Stimulated activated CD4-positive, alpha-beta T cell treated with anti-CD3 and anti-CD28 coated beads, Interleukin-4, amount 100 ng/mL, for 24 hours (primary cell): ENCODE results near the gene SLC1A5.
"Not testable (repeated sequence)": the region's sequence is repeated elsewhere in the genome, so short reads cannot be mapped to it uniquely, and the experiment has no call there.

Experiments used
- DNase-seq: peaks from one replicate; pipeline ENCODE4 v3.0.0-alpha.2; 2020

The SLC1A5 gene

DNA sequence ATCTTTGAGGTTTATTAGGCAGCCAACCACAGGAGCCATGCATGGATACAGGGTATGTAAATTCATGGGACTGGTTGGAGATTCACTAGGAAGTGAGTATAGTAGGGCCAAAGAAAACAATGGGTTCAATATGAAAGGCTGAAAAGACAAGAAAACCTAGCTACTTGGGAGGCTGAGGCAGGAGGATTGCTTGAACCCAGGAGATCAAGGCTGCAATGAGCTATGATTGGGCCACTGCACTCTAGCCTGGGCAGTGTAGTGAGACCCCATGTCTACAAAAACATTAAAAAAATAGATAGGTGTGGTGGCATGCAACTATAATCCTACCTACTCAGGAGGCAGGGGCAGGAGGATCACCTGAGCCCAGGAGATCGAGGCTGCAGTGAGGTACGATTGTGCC lies 10.3 kb upstream of the SLC1A5 start:
- DNase-seq = no peak

DNA sequence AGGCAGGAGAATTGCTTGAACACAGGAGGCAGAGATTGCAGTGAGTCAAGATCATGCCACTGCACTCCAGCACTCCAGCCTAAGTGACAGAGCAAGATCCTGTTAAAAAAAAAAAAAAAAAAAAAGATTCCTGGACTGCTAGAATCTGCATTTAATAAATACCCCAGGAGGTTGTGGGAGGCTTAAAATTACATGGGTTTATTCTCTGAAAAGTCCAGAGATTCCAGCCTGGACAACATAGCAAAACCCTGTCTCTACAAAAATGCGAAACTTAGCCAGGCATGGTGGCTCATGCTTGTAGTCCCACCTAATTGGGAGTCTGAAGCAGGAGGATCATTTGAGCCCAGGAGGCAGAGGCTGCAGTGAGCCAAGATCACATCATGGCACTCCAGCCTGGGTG lies 9.5 kb upstream of the SLC1A5 start:
- no peak for DNase-seq

DNA sequence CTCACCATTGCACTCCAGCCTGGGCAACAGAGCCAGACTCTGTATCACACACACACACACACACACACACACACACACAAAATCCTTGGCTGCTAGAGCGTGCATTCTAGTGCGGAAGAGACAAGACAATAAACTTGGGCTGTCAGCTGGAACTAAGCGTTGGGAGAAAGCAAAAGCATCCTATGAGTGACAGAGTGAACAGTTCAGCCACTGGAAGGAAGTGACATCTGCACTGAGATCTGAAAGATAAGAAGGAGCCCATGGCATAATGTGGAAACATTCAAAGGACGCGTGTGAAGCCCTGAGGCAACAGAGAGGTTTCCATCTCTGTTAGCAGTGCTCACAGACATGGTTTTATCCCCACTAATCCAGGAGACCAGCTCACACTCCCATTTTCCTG lies 3.5 kb upstream of the SLC1A5 start:
- peak; percentile 21 for DNase-seq

DNA sequence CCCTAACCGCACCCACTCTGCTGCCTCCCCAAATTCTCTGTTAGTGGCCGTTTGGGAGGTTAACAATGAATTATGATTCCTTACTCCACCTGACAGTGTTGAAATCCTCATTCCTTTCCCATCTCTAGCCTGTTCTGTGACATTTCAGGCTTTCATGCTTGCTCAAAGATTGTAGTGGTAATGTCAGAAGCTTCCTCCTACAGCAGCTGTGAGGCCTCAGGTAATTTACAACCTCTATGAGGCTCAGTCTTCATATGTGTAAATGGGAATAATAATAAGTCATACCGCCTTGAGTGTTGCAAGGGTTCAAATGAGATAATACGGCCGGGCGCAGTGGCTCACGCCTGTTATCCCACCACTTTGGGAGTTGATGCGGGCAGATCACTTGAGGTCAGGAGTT lies 977 bp upstream of the SLC1A5 start:
- DNase-seq = no peak

DNA sequence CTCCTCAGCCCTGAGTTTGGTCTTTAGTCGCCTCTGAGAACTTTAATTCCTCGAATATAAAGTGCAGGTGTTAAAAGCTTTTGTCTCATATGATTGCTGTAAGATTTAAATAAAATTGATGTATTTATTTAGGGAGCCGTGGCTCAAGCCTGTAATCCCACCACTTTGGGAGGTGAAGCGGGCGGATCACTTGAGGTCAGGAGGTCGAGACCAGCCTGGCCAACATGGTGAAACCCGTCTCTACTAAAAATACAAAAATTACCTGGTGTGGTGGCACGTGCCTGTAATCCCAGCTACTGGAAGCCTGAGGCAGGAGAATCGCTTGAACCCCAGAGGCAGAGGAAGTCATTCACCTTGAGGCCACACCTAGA lies 559 bp upstream of the SLC1A5 start:
- no peak for DNase-seq

DNA sequence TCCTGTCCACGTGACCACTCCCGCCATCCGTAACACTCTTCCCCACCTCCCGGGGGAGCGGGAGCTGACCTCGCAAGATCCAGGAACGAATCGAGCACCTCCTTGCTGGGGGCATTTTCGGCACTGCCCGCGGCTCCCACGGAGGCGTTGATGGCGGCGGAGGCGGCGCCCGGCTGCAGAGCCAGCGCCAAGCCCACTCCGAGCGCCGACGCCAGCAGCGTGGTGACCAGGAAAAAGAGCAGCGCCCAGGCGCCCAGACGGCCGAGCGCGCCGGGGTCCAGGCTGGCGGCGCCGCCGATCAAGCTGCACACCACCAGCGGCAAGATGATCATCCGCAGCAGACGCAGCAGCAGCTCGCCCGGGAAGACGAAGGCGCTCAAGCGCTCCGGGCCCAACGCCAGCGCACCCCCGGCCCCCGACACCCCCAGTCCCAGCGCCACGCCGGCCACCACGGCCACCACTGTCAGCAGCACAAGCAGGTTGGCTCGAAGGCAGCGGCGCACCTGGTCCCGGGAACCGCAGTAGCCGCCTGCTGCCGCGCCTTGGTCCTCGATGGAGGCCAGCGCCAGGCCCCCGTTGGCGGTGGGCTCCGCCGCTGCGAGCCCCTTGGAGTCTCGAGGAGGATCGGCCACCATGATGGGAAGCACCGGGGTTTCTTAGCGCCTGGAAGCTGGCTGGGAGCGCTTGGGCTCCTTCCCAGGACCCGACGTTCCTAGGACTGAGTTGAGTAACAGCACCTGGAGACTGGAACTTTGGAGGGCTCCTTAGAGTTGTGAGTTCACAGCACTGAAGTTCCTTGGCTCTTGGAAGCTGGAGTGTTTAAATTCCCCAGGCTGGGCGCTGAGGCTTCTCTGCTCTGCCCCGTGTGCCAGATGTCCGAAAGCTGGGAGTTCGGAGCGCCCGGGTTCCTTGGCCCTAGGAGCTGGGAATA lies 798 bp downstream of the SLC1A5 start:
- DNase-seq = peak; percentile 39

DNA sequence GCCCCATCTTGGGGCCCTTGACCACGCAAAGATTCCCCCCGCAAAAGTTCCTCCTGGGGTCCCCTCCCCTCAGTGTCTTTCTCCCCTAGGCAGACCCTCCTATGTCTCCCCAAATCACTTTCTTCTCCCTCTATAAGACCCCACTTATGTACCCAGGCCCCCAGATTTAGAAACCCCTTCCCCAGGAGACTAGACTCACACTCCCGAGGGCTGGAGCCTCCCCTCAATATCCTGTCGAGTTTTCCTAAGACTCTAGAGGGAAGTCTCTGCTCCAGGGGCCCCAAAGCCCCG lies 1.4 kb downstream of the SLC1A5 start:
- DNase-seq = no peak

DNA sequence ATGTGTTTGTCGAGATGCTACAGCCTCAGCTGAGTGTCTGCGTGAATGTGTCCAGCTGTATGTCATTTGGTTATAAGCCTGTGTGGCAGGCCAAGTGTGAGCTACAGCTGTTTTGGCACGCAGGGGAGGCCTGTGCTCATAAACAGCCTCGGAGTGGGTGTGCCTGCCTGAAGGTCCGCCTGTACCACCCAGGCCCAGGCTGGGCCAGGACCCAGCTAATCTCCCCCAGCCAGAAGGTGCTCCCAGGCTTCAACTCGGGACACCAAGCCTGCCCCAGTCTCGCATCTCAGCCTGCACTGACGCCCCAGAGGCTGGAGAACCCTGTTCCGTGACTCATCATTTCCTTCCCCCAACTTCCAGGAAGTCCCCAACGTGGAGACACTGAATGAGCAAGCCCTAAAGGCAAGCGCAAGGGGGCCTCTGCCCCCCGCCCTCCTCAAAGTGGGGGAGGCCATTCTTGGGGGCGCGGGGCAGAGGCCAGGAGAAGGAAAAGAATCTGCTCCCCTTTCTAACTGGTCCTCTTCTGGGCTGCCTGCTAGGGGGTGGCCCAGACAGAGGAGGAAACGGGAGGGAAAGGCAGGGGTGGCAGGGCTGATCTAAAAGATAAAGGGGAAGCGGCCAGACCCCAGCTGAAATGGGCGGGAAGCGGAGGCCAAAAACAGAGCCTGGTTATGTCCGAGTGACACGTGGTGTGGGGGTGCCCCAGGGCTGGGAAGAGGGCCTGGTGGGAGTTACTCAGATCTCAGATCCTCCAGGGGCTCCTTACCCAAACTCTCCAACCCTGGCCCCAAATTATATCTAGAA lies 2.0 kb downstream of the SLC1A5 start:
- peak; percentile 90 for DNase-seq

DNA sequence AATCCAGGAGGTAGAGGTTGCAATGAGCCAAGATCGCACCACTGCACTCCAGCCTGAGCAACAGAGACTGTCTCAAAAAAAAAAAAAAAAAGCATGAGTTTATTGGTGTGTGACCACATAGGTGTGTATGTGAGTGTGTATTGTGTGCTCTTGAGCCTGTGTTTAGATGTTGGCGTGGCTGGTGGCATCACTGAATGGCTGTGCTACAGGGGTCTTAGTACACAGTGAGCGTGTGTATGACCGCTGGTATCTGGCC lies 2.5 kb downstream of the SLC1A5 start:
- DNase-seq = no peak

DNA sequence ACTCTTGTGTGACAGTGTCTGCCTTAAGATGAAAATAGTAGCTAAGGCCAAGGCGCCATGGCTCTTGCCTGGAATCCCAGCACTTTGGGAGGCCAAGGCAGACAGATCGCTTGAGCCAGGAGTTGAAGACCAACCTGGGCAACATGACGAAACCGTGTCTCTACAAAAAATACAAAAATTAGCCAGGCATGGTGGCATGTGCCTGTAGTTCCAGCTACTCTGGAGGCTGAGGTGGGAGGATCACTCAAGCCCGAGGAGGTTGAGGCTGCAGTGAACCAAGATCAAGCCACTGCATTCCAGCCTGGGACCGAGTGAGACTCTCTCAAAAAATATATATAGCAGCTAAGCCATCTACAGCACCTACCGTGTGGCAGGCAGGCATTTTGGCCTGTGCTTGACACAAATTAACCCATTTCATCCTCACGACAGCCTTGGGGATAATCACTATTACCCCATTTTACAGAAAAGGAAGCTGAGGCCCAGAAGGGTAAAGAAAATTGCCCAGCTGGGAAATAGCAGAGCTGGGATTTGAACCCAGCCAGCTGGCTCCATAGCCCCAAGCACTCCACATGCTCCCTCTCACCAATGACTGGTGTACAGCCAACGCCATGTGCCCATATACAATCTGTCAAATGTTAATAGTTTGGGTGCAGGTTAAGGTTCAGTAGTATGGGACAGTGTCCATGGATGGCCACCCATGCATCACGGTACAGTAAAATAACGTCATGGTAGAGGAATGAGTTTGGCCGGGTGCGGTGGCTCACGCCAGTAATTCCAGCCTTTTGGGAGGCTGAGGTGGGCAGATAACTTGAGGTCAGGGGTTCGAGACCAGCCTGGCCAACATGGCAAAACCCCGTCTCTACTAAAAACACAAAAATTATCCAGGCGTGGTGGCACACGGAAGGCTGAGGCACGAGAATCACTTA lies 3.1 kb downstream of the SLC1A5 start:
- no peak for DNase-seq

DNA sequence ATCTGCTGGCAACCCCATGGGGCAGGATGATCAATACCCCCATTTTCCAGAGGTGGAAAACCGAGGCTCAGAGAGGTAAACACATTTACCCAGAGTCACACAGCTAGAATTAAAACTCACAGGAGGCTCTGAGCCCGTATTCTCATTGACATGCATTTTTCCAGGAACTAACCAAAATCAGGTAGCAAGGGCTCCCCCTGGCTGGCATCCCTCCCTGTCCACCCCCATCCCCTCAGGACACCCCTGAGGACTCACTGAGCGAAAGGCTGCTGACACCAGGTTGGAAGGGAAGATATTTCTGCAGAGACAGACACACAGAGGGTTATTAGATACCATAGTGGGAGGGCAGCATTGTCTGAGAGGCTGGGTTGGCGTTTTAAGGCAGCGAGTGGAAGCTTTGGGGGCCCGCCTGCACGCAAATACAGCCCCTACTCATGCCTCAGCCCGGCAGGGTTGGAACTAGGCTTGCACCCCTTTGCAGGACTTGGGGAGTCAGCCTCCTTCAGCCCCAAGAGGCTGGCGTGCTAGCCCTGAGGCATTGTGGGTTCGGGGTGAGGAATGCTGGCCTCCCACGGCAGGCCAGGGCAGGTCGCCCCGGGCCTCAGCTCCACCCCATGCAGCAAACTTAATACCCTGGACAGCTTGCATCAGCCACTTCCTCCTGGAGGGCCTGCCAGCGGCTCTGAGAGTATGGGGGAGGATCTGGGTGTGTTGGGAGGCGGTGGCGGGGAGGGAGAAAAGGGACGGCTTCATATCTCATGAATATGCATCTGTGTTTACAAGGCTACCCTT lies 3.9 kb downstream of the SLC1A5 start:
- peak; percentile 76 for DNase-seq

DNA sequence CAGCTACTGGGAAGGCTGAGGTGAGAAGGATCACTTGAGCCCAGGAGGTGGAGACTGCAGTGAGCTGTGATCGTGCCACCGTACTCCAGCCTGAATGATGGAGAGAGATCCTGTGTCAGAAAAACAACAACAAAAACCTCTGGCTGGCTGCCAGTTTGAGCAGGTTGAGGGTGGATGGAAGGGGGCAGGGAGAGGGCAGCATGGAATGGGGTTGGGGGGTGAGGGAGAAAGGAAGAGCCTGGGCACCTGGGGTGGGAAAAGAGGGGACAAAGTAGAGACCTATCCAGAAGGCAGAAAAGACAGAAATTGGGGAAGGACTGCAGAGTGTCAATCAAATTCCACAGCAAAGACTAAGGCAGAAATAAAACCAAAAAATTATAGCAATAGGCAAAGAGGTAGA lies 4.7 kb downstream of the SLC1A5 start:
- DNase-seq = no peak

DNA sequence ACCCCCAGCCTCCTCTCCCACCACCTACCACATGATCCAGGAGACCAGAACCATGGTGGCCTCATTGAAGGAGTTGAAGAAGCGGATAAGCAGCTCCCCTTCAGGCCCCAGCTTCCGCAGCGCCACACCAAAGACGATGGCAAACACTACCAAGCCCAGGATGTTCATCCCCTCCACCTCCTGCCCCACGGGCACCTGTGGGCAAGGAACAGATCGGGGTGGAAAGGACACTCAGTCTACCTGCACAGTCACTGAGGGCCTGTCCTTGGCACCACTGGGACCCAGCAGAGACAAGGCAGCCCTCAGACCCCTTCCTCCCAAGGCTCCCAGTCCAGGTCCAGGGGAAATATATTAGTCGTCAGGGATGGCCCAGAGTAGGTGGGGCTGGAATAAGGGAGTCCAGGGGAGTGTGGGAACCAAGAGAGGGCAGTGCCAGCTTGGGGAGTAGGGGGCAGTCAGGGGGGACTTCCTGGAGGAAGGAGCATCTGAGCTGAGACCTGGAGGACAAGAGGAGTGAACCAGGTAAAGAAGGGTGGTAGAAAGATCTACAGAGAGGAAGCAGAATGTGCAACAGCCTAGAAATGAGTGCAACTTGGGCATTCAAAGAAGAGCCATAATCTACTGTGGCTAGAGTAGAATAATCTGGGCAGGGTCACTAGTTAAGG lies 5.9 kb downstream of the SLC1A5 start:
- no peak for DNase-seq

DNA sequence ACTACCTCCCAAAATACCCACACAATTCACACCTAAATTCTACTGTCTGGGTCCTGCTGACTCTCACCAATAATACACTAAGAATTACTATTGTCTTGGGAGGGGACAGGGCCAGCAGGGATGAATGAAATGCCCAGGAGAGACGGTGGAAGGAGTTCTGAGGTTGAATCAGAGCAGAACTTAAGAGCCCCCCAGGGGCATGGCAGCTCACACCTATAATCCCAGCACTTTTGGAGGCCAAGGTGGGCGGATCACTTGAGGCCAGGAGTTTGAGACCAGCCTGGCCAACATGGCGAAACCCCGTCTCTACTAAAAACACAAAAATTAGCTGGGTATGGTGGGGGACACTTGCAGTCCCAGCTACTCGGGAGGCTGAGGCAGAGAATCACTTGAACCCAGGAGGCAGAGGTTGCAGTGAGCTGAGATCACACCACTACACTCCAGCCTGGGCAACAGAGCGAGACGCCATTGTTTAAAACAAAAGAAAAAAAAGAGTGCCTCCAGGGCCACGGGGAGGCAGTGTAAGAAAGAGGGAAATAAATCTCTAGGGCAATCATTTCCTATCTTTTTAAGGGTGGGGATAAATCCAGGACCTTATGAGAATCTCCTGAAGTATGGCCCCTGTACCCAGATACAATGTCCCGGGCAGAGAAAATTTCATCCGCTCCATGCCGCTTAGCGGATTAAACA lies 10.3 kb downstream of the SLC1A5 start:
- DNase-seq = not testable (repeated sequence)

DNA sequence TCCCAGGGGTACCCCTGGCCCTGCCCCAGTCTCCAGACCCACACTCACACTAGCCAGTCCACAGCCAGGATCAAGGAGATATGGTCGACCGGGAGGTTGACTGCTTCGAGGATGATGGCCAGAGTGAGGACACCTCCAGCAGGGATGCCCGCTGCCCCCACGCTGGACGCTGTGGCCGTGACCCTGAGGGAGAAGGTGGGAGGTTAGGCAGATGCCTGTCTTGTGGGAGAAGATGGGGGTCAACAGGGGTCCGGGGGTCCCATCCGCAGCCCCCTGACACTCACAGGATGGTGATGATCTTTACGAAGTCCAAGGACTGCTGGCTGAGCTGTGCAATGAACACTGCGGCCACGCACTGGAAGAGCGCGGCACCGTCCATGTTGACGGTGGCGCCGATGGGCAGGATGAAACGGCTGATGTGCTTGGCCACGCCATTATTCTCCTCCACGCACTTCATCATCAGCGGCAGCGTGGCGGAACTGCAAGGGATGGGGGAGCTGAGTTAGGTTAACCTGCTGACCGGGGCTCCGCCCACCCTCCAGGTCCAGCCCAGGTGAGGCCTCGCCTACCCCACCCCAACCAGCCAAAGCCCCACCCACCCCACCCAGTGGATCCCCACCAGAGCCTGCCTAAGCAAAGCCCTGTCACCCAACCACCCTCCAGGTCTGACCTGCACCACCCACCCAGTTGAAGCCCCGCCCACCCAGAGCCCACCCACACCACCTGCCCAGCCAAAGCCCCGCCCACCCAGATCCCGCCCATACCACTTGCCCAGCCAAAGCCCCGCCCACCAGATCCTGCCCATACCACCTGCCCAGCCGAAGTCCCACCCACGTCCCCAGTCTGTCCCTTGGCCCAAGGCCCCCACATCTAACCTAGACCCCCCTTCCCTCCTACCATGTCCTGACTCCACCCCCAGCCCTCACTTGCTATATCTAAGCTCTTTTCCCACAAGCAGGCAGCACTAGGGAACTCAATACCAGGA lies 11.2 kb downstream of the SLC1A5 start:
- no peak for DNase-seq

DNA sequence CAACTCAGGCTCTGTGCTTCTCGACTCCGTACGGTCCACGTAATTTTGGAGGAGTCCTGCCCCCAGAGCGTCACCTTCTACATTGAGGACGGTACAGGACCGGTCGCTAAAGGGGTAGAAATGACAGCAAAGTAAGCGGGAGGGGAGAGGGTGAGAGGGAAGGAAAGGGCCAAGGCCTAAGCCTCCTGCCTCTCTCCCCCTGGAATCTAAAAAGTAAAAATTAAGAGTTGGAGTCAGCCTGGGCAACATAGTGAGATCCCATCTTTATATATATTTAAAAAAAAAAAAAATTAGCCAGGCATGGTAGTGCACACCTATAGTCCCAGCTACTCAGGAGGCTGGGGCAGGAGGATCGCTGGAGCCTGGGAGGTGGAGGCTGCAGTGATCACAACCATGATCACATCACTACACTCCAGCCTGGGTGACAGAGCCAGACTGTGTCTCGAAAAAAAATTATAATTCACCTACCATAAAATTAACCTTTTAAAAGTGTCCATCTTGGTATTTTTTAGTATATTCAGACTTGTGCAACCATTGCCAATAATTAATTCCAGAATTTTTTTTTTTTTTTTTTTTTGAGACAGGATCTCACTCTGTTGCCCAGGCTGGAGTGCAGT lies 12.6 kb downstream of the SLC1A5 start:
- DNase-seq = no peak

DNA sequence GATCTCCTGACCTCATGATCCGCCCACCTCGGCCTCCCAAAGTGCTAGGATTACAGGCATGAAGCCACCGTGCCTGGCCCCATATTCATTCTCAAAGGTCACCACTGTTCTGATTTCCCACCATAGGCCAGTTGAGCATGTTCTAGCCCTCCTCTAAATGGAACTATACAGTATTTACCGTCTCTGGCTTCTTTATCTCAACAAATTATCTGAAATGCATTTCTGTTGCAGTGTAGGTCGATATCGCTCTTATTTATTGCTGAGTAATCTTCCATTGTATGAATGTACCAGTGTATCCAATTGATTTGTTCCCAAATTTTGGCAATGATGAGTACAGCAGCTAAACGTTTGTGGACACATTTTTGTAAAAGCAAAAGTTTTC lies 15.4 kb downstream of the SLC1A5 start:
- DNase-seq = no peak

DNA sequence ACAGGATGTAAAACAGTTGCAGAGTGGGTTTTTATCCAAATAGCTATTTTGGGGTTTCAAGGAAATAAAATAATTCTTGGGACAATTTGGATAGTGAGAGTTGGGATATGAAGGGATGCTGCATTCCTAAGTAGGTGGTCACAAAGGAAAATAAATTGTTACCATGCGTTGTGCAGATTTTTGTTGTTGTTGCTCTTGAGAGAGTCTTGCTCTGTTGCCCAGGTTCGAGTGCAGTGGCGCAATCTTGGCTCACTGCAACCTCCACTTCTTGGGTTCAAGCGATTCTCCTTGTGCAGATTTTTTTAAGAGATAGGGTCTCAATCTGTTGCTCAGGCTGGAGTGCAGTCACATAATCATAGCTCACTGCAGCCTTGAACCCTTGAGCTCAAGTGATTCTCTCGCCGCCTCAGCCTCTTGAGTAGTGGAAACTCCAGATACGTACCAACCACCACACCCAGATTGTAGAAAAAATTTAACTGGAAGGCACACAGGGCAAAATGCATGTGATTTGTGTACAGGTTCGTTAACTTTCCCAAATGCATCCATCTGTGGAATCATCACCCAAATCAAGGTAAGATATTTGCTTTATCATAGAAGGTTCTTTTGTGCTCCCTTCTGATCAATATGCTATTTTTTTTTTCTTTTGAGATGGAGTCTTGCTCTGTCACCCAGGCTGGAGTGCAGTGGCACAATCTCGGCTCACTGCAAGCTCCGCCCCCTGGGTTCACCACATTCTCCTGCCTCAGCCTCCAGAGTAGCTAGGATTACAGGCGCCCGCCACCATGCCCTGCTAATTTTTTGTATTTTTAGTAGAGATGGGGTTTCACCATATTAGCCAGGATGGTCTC lies 16.0 kb downstream of the SLC1A5 start:
- DNase-seq = no peak

DNA sequence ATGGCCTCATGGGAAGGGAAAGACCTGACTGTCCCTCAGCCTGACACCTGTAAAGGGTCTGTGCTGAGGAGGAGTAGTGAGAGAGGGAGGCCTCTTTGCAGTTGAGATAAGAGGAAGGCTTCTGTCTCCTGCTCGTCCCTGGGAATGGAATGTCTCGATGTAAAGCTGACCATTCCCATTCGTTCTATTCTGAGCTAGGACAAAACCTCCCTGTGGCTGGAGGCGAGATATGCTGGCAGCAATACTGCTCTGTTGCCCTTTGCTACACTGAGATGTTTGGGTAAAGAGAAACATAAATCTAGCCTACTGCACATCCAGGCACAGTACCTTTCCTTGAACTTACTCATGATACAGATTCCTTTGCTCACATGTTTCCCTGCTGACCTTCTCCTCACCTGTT lies 19.6 kb downstream of the SLC1A5 start:
- DNase-seq = not testable (repeated sequence)
